ENCODE results near the gene EMID1.

- TF ChIP-seq EZH2 (IDR thresholded peaks at IDR 0.05; ENCODE audit: borderline replicate concordance, low read depth, low read length, severe bottlenecking) (no peak), CTCF (IDR thresholded peaks at IDR 0.05; ENCODE audit: borderline replicate concordance, extremely low read depth, low read length, poor library complexity, severe bottlenecking) (no peak)
These were observed 9.6 kb upstream of the EMID1 start for GRCh38 chr22:29195964-29196666.

Data from DND-41 (cell line).